Effector memory CD8-positive, alpha-beta T cell (primary cell): Measurements from ENCODE around the gene ARMC10.
"Not testable (repeated sequence)": the region's sequence is repeated elsewhere in the genome, so short reads cannot be mapped to it uniquely, and the experiment has no call there.

Experiments used
- ATAC-seq: fragments of 150-1000 bp; cut with Tn5 transposase; replicated peaks from 2 replicates; pipeline ENCODE4 v1.10.0; 2021; ENCODE audit warnings: mild to moderate bottlenecking, moderate library complexity
- DNase-seq, 3 experiments: peaks; one replicate each; pipeline ENCODE4 v3.0.0; 2021
- H3K27ac Mint-ChIP-seq, 2 donors: one replicate each; pipeline ENCODE4 v1.8.0; 2022; ENCODE audit warnings: mild to moderate bottlenecking in 2 of 2, mixed read lengths in 2 of 2, moderate library complexity in 2 of 2
- H3K27me3 Mint-ChIP-seq, 2 donors: one replicate each; pipeline ENCODE4 v1.8.0; 2022; ENCODE audit warnings: mixed read lengths in 2 of 2
- H3K36me3 Mint-ChIP-seq: one replicate; pipeline ENCODE4 v1.8.0; 2022; ENCODE audit warnings: mild to moderate bottlenecking, moderate library complexity, mixed read lengths; ENCODE audit not compliant: insufficient read depth
- H3K4me1 Mint-ChIP-seq, 2 donors: one replicate each; pipeline ENCODE4 v1.8.0; 2022; ENCODE audit warnings: low read depth in 2 of 2, mixed read lengths in 2 of 2
- H3K4me3 Mint-ChIP-seq, 2 donors: one replicate each; pipeline ENCODE4 v1.8.0; 2022; ENCODE audit warnings: mild to moderate bottlenecking in 2 of 2, mixed read lengths in 2 of 2, moderate library complexity in 2 of 2
- H3K9me3 Mint-ChIP-seq, 2 donors: one replicate each; pipeline ENCODE4 v1.8.0; 2022; ENCODE audit warnings: mixed read lengths in 2 of 2

ARMC10 gene

GRCh38 chr7:103063895-103064294 lies 11.0 kb upstream of the ARMC10 start:
- Mint-ChIP-seq H3K4me3 (no peak overlapping the region), H3K4me1 (no peaks in the 10 kb centered on the region), H3K36me3 (no peaks in the 10 kb centered on the region), H3K9me3 (no peaks in the 10 kb centered on the region), H3K27ac (no peak overlapping the region), H3K27me3 (peaks cover 0 to 11% of the 10 kb centered on the region in 2 donors)
- ATAC-seq (no peak), DNase-seq (no peak)

GRCh38 chr7:103065667-103066066 lies 9.3 kb upstream of the ARMC10 start:
- no peaks in the 10 kb centered on the region for H3K36me3 Mint-ChIP-seq
- H3K27ac Mint-ChIP-seq, result no peak overlapping the region
- peak; percentile 65 for ATAC-seq
- no peaks in the 10 kb centered on the region for H3K4me1 Mint-ChIP-seq
- H3K9me3 Mint-ChIP-seq, result no peaks in the 10 kb centered on the region
- H3K4me3 Mint-ChIP-seq, result no peak overlapping the region
- peak; percentile 16 to 30 (median 24) for DNase-seq
- peaks cover 0 to 11% of the 10 kb centered on the region in 2 donors for H3K27me3 Mint-ChIP-seq

DNA sequence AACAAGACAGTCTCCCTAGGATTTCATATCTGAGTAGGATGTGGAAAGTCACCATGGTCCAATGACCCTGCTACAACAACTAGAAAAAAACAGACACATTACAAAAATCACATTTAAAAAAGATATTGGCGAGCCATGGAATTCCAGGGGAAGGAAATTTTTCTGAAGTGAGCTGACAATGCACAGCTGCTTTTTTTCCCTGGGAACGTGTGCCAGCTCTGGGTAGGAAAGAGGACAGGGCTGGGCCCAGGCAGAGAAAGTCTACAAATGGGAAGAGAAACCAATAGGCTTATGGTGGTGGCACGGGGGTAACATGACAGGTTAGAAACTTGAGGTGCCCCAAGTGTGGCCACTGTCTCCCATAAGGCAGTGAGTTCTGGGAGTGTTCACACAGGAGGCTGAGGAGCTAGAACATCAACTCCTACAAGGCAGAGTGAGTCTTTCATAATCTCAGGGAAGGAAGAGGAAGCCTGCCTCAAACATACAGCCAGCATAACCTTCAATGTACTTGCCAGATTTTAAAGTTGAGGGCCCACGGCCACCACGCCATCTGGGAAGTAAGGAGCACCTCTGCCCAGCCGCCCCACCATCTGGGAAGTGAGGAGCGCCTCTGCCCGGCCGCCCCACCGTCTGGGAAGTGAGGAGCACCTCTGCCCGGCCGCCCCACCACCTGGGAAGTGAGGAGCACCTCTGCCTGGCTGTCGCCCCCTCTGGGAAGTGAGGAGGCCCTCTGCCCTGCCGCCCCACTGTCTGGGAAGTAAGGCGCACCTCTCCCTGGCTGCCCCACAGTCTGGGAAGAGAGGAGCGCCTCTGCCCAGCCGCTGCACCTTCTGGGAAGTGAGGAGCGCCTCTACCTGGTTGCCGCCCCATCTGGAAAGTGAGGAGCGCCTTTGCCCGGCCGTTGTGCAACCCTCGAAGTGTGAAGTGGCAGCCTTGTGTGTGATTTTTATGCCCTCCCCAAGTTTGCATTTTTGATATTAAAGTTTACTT lies 6.2 kb upstream of the ARMC10 start:
- DNase-seq (no peak), ATAC-seq (no peak)
- H3K36me3 Mint-ChIP-seq, result no peaks in the 10 kb centered on the region
- peaks cover under 1 to 2% of the 10 kb centered on the region in 2 donors for H3K4me1 Mint-ChIP-seq
- H3K27me3 Mint-ChIP-seq, result peaks cover 0 to 11% of the 10 kb centered on the region in 2 donors
- H3K4me3 Mint-ChIP-seq, result no peak overlapping the region
- H3K27ac Mint-ChIP-seq, result no peak overlapping the region
- H3K9me3 Mint-ChIP-seq, result no peaks in the 10 kb centered on the region

- Mint-ChIP-seq H3K27ac (no peak overlapping the region), H3K36me3 (peaks cover 3% of the 10 kb centered on the region), H3K9me3 (no peaks in the 10 kb centered on the region), H3K4me3 (no peak overlapping the region), H3K4me1 (peaks cover 15 to 18% of the 10 kb centered on the region in 2 donors), H3K27me3 (peaks cover 0 to 11% of the 10 kb centered on the region in 2 donors)
- ATAC-seq, result no peak
- no peak for DNase-seq
Measured at GRCh38 chr7:103071000-103071399, 3.9 kb upstream of the ARMC10 start.

DNA sequence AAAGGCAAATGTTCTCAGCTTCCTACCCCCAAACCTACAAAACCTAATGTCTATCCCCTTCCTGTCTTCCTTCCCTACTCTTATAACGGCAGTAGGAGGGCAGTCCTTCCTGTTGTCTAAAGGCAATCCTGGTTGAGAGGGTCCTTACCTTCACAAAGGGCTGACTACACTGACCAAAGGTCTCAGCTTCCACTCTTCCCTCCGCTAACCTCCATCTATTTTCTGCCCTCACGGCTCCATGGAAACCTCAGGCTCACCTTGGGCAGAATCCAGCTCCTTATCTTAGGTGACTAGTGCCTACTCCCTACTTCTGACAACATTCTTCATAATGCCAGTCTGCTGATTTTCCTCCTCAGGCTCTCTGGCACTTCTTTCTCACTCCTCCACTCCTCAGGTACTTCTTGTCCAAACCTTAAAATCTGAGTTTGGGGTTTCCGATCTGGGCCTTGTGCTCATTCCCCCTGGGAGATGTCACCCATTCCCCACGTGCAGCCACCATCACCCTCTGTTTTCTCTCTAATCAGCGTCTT lies 886 bp upstream of the ARMC10 start:
- no peaks in the 10 kb centered on the region for H3K9me3 Mint-ChIP-seq
- peak overlapping the region; percentile 91 to 96 for H3K4me3 Mint-ChIP-seq
- H3K27me3 Mint-ChIP-seq, result no peaks in the 10 kb centered on the region
- H3K27ac Mint-ChIP-seq, result peak overlapping the region; percentile 81 to 87
- H3K36me3 Mint-ChIP-seq, result peaks cover 3% of the 10 kb centered on the region
- ATAC-seq (no peak), DNase-seq (peak in 1 of 3 experiments; percentile 2)
- peaks cover 19 to 27% of the 10 kb centered on the region in 2 donors for H3K4me1 Mint-ChIP-seq

DNA sequence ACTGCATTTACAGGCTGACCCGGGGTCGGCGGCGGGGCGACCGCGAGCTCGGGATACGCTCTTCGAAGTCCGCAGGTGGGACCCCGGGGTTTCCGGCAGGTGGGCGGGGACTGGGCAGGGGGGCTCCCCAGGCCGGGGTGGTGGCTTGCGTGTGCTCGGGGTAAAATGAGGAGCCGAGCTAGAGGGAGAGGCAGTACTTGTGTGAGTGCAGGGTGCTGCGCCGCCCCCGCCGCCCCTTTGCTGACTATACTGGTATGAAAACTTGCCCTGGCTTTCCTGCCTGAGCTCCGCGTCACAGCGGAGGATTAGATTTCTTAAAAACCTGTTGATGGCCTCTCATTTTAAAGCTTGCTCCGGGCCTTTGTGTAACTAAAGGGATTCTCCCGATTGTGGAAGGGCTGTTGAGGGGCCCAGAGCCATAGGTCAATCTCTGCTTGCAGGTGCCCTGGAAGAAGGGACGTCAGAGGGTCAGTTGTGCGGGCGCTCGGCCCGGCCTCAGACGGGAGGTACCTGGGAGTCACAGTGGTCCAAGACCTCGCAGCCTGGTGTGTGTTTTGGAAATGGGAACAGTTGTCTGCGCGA lies 488 bp downstream of the ARMC10 start:
- ATAC-seq (peak; percentile 59), DNase-seq (peak in 2 of 3 experiments; percentile 50 to 51)
- Mint-ChIP-seq H3K27me3 (no peaks in the 10 kb centered on the region), H3K9me3 (no peaks in the 10 kb centered on the region), H3K27ac (peak overlapping the region; percentile 93 to 94), H3K36me3 (peaks cover 3% of the 10 kb centered on the region), H3K4me1 (peaks cover 21 to 30% of the 10 kb centered on the region in 2 donors), H3K4me3 (peak overlapping the region; percentile 91 to 96)

- no peak overlapping the region for H3K4me3 Mint-ChIP-seq
- ATAC-seq (no peak), DNase-seq (no peak)
- peaks cover 21 to 30% of the 10 kb centered on the region in 2 donors for H3K4me1 Mint-ChIP-seq
- H3K9me3 Mint-ChIP-seq, result no peaks in the 10 kb centered on the region
- H3K27me3 Mint-ChIP-seq, result no peaks in the 10 kb centered on the region
- peak overlapping the region in 1 of 2 donors; percentile 93 for H3K27ac Mint-ChIP-seq
- peaks cover 3% of the 10 kb centered on the region for H3K36me3 Mint-ChIP-seq
Measured at GRCh38 chr7:103076764-103077163, 1.8 kb downstream of the ARMC10 start.

GRCh38 chr7:103077318-103077717 lies 2.4 kb downstream of the ARMC10 start:
- H3K27me3 Mint-ChIP-seq, result no peaks in the 10 kb centered on the region
- ATAC-seq (no peak), DNase-seq (no peak)
- H3K36me3 Mint-ChIP-seq, result peaks cover 3% of the 10 kb centered on the region
- H3K27ac Mint-ChIP-seq, result no peak overlapping the region
- no peak overlapping the region for H3K4me3 Mint-ChIP-seq
- H3K9me3 Mint-ChIP-seq, result no peaks in the 10 kb centered on the region
- H3K4me1 Mint-ChIP-seq, result peaks cover 22 to 34% of the 10 kb centered on the region in 2 donors

DNA sequence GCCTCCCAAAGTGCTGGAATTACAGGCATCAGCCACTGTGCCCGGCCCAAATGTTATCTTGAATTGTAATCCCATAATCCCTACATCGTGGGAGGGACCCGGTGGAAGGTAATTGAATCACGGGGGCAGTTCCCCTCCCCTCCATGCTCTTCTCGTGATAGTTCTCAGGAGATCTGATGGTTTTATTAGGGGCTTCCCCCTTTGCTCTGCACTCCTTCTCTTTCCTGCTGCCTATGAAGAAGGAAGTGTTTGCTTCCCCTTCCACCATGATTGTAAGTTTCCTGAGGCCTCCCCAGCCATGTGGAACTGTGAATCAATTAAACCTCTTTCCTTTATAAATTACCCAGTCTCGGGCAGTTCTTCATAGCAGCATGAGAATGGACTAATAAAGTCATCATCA lies 3.3 kb downstream of the ARMC10 start:
- H3K4me3 Mint-ChIP-seq, ATAC-seq, DNase-seq, H3K9me3 Mint-ChIP-seq, H3K27me3 Mint-ChIP-seq, H3K36me3 Mint-ChIP-seq: not testable (repeated sequence)
- H3K4me1 Mint-ChIP-seq, result peaks cover 24 to 42% of the 10 kb centered on the region in 2 donors
- H3K27ac Mint-ChIP-seq, result peak overlapping the region in 1 of 2 donors; percentile 28

GRCh38 chr7:103079836-103080235 lies 4.9 kb downstream of the ARMC10 start:
- H3K27me3 Mint-ChIP-seq, result no peaks in the 10 kb centered on the region

GRCh38 chr7:103080923-103081322 lies 6.0 kb downstream of the ARMC10 start:
- peaks cover 9 to 24% of the 10 kb centered on the region in 2 donors for H3K4me1 Mint-ChIP-seq
- ATAC-seq, result no peak
- peaks cover 17% of the 10 kb centered on the region for H3K36me3 Mint-ChIP-seq
- H3K4me3 Mint-ChIP-seq, result no peak overlapping the region
- H3K9me3 Mint-ChIP-seq, result no peaks in the 10 kb centered on the region
- no peak overlapping the region for H3K27ac Mint-ChIP-seq
- no peak for DNase-seq
- H3K27me3 Mint-ChIP-seq, result no peaks in the 10 kb centered on the region

More at GRCh38 chr7:103079836-103080235, 4.9 kb downstream of the ARMC10 start:
- Mint-ChIP-seq H3K36me3 (peaks cover 9% of the 10 kb centered on the region), H3K27ac (no peak overlapping the region), H3K9me3 (no peaks in the 10 kb centered on the region), H3K4me1 (peaks cover 15 to 30% of the 10 kb centered on the region in 2 donors), H3K4me3 (no peak overlapping the region)
- DNase-seq (no peak), ATAC-seq (no peak)

- Mint-ChIP-seq H3K4me3 (no peak overlapping the region), H3K27ac (no peak overlapping the region), H3K36me3 (peaks cover 22% of the 10 kb centered on the region), H3K27me3 (no peaks in the 10 kb centered on the region), H3K4me1 (peaks cover 9 to 20% of the 10 kb centered on the region in 2 donors), H3K9me3 (no peaks in the 10 kb centered on the region)
- DNase-seq (no peak), ATAC-seq (no peak)
Measured at GRCh38 chr7:103082497-103082896, 7.6 kb downstream of the ARMC10 start.

DNA sequence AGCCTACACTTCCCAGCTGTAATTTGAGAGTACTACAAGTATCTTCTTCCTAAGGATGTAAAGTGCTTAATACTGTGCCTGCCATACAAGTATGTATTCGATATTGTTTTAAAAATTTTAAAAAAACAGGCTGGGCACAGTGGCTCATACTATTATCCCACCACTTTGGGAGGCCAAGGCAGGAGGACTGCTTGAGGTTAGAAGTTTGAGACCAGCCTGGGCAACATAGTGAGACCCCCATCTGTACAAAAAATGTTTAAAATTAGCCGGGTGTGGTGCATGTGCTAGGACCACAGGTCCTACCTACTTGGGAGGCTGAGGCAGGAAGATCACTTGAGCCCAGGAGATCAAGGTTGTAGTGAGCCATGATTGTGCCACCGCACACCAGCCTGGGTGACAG lies 8.3 kb downstream of the ARMC10 start:
- H3K9me3 Mint-ChIP-seq, result no peaks in the 10 kb centered on the region
- DNase-seq (no peak), ATAC-seq (no peak)
- H3K4me3 Mint-ChIP-seq, result no peak overlapping the region
- H3K4me1 Mint-ChIP-seq, result peaks cover 9 to 19% of the 10 kb centered on the region in 2 donors
- no peaks in the 10 kb centered on the region for H3K27me3 Mint-ChIP-seq
- H3K36me3 Mint-ChIP-seq, result peaks cover 28% of the 10 kb centered on the region
- H3K27ac Mint-ChIP-seq, result no peak overlapping the region
